ENCODE data around the gene KLK8.

KLK8 gene

DNA sequence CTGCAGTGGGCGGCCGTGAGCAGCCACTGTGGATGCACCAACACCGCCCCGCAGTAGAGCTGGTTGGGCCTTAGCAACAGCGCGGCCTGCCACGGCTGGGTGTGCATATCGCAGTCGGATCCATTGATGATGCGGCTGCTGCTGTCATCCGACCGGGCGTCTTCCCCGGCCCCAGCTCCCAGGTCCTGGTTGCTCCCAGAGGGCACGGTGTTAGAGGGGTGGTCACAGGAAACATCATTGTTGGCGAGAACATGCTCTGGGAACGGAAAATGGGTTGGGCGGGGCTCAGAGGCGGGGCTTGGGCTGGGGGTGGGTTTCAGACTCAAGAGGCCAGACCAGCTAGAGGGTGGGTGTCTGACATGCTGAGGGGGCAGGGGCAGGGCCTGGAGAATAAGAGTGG lies 51.5 kb downstream of the KLK8 start:
- DNase-seq (ENCODE audit: low spot score) = no peak

DNA sequence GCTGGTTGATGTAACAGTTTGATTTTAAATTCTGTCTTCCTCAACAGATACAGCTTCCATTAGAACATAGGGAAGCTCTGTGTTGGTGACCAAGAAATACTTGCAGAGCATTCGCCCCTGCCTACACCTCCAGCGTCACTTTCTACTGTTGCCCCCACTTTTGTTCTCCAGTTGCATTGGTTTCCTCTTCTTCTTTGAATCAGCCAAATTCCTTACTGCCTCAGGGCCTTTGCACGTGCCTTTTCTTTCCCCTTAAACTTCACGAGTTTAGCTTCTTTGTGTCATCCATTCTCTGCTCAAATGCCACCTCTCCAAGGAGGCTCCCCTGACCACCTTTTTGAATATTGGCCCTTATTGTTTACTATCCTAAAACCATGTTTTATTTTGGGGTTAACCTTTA lies 54.3 kb downstream of the KLK8 start:
- DNase-seq (ENCODE audit: low spot score) = no peak
